ENCODE measurements around the gene UPK1B. TPM values are rescaled to one million over a fixed set of nuclear protein-coding genes. Genes with fewer than 3 reads are reported as not detected.

UPK1B gene
- total RNA-seq, 1 experiment from 2014 or later = 1.0 TPM

- Histone ChIP-seq H2BK120ac (ENCODE audit: low read depth, low read length, poor library complexity, severe bottlenecking) (no peak overlapping the region), H3K14ac (ENCODE audit: insufficient read depth, low read length) (no peak overlapping the region), H2BK12ac (ENCODE audit: insufficient read length, low read depth, low read length) (no peak overlapping the region), H3K23ac (ENCODE audit: insufficient read length, low read depth, low read length) (no peak overlapping the region), H2BK20ac (ENCODE audit: low read depth, low read length, poor library complexity, severe bottlenecking) (no peak overlapping the region), H2BK5ac (ENCODE audit: insufficient read length, low read length) (no peak overlapping the region), H3K4me1 (ENCODE audit: insufficient read depth, low read length) (no peaks in the 10 kb centered on the region), H2AFZ (ENCODE audit: low read length) (no peak overlapping the region), H4K20me1 (ENCODE audit: control insufficient read depth, insufficient read depth, insufficient read length) (no peaks in the 10 kb centered on the region), H4K91ac (ENCODE audit: insufficient read length, low read depth, low read length) (no peak overlapping the region), H3K56ac (ENCODE audit: insufficient read length, low read depth, low read length) (no peak overlapping the region), H4K8ac (replicated peaks; ENCODE audit: insufficient read length, low read depth, low read length) (no peak overlapping the region), H3K9ac (ENCODE audit: extremely low read depth, insufficient read length, low read length) (no peak overlapping the region), H2BK15ac (ENCODE audit: low read depth, low read length) (no peak overlapping the region), H3K79me2 (ENCODE audit: insufficient read depth, low read length) (peaks cover 17% of the 10 kb centered on the region), H2AK5ac (ENCODE audit: insufficient read length, low read length) (no peak overlapping the region), H3T11ph (ENCODE audit: low read length) (no peak overlapping the region), H3K9me3 (ENCODE audit: control insufficient read depth, low read depth, low read length) (no peaks in the 10 kb centered on the region), H3K18ac (ENCODE audit: insufficient read length, low read depth, low read length) (no peak overlapping the region), H3K4me2 (ENCODE audit: insufficient read depth, insufficient read length, low read length) (no peak overlapping the region), H3K4ac (ENCODE audit: low read depth, low read length) (no peak overlapping the region), H4K5ac (ENCODE audit: insufficient read length, low read depth, low read length) (no peak overlapping the region), H3K79me1 (ENCODE audit: insufficient read depth, low read depth, low read length, poor library complexity, severe bottlenecking) (no peaks in the 10 kb centered on the region), H3K23me2 (ENCODE audit: insufficient read length, low read depth, low read length, poor library complexity, severe bottlenecking) (peaks cover 8% of the 10 kb centered on the region), H3K27ac (ENCODE audit: insufficient read length, low read depth, low read length) (no peak overlapping the region), H3K27me3 (ENCODE audit: insufficient read depth, low read length) (no peaks in the 10 kb centered on the region)
- peaks cover 12% of the 10 kb centered on the region in 2 experiments for H3K4me1 Mint-ChIP-seq
- no peak for TF ChIP-seq CTCF (conservative IDR thresholded peaks at IDR 0.05)
- no peak overlapping the region for H3K27ac Mint-ChIP-seq
- H3K9me3 Mint-ChIP-seq = peaks cover 2 to 3% of the 10 kb centered on the region in 2 experiments
- DNase-seq = no peak
- H3K4me3 Mint-ChIP-seq = no peak overlapping the region
- H3K36me3 Mint-ChIP-seq (ENCODE audit: insufficient read depth in 1 of 3, low read depth in 3 of 3) = peaks cover 16 to 49% (median 46%) of the 10 kb centered on the region in 3 experiments; a peak in 6 of 7 replicates
- no peaks in the 10 kb centered on the region; the same call in 1 of the 2 replicates for H3K27me3 Mint-ChIP-seq (ENCODE audit: low read depth)
These were observed 63.9 kb downstream of the UPK1B start for GRCh38 chr3:119237299-119237698.
